ENCODE measurements around the gene DNAJB4.
"Not testable (repeated sequence)": the region's sequence is repeated elsewhere in the genome, so short reads cannot be mapped to it uniquely, and the experiment has no call there.

Gene DNAJB4

DNA sequence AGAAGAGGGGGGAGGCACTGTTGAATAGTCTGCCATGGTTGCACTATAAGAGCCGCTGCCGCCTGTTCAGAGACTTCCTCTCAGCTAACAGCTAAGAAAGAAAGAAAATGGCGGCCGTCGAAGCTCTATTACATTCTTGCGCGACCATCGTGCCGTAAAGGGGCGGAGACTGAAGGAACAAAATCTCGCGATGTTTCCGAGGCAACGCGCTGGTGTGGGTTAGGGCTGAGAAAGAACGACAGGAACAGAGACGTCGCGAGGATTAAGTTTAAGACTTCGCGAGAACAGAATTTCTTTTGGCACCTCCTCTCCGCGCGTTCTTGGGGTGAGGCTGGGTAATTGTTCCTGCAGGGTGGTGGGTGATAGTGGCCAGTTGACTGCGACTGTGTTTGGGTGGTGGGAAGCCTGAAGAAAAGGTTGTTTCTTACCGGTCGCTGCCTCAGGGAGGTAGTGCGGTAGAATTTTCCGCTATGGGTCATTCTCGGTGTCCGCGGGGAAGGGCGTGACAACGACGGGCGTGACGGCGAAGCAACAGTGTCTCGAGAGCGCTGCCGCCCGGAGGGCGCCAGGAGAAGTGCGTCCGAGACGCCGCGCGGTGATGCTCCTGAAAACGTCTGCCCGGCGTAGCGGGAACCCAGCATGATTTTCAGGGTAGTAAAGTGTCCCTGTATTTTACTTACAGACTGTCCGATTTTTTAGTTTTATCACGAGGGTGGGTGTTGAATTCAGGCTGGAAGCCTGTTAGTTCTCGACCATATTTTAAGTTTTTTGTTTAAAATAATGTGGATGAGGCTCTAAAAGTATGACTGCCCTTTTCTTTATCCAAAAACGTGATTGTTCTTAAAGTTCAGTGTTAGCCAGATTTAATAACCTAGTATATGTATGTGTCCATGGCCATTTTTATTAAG, 25.5 kb upstream of the DNAJB4 start, which contains the start of gene FUBP1:
TSS of gene FUBP1 (minus strand) at position 104 of the 908 bp plus-strand sequence. CDS start at position 36, 68 bp downstream.
- no peak within 1 kb of the TSS for H3K4me3 Mint-ChIP-seq
- H3K27me3 Mint-ChIP-seq (ENCODE audit: low read depth): no peaks in the 10 kb centered on the region
- no peaks in the 10 kb centered on the region for H3K9me3 Mint-ChIP-seq
- no peak within 1 kb of the TSS for H3K27ac Mint-ChIP-seq
- DNase-seq (ENCODE audit: low spot score): peak; percentile 94
- peaks cover 34% of the 10 kb centered on the region for H3K4me1 Mint-ChIP-seq (ENCODE audit: low read depth)
- peaks cover 34% of the 10 kb centered on the region for H3K36me3 Mint-ChIP-seq (ENCODE audit: low read depth)

DNA sequence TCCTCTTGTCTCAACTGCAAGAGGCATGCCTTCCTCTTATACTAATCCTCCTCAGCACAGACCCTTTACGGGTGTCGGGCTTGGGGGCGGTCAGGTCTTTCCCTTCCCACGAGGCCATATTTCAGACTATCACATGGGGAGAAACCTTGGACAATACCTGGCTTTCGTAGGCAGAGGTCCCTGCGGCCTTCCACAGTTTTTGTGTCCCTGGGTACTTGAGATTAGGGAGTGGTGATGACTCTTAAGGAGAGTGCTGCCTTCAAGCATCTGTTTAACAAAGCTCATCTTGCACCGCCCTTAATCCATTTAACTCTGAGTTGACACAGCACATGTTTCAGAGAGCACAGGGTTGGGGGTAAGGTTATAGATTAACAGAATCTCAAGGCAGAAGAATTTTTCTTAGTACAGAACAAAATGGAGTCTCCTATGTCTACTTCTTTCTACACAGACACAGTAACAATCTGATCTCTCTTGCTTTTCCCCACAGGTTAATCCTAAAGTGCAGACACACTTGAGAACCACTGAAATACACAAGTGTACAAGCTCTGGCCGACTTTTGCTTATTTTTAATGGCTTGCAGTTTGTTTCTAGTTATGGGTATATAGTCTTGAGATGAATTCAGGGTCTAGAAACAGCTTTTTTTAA, 21.3 kb upstream of the DNAJB4 start:
- Mint-ChIP-seq H3K36me3 (ENCODE audit: low read depth) (peaks cover 13% of the 10 kb centered on the region), H3K4me1 (ENCODE audit: low read depth) (peaks cover 17% of the 10 kb centered on the region)
- not testable (repeated sequence) for DNase-seq (ENCODE audit: low spot score); H3K9me3 Mint-ChIP-seq; H3K27ac Mint-ChIP-seq; H3K27me3 Mint-ChIP-seq (ENCODE audit: low read depth); H3K4me3 Mint-ChIP-seq

DNA sequence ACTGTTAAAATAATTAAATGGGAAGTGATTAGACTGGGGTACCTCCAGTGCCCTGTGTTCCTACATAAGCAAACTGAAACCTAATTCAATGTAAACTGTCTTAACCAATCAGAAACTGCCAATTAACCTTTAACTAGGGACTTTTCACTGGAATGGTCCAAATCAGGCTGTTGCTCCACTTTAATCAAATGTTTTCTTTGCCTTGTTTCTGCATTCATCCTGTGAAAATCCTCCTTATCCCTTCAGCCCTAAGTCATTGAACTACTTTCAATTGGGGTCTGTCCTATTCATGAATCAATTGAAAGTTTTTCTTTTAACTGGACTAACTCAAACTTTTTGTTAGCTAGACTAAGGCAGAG, 20.8 kb upstream of the DNAJB4 start:
- peaks cover 15% of the 10 kb centered on the region for H3K36me3 Mint-ChIP-seq (ENCODE audit: low read depth)
- no peak overlapping the region for H3K27ac Mint-ChIP-seq
- no peaks in the 10 kb centered on the region for H3K9me3 Mint-ChIP-seq
- no peak overlapping the region for H3K4me3 Mint-ChIP-seq
- no peaks in the 10 kb centered on the region for H3K27me3 Mint-ChIP-seq (ENCODE audit: low read depth)
- H3K4me1 Mint-ChIP-seq (ENCODE audit: low read depth): peaks cover 18% of the 10 kb centered on the region
- no peak for DNase-seq (ENCODE audit: low spot score)

DNA sequence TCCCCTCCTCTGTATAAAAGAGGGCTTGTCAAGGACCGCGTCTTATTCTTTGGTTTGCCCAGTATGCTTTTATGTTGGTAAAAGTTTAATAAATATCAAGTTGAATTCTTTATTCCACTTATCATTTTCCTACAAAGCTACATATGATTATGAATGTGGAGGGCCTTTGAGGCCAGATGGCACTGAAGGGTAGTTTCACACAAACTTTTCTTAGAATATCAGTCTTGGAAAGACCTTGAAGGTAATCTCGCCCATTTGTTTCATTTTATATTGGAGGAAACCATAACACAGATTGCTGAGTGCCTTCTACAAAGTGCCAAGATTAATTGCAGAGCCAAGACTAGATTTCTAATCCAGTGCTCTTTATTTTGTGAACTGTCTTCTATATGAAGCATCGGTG, 20.1 kb upstream of the DNAJB4 start:
- Mint-ChIP-seq H3K4me1 (ENCODE audit: low read depth) (peaks cover 22% of the 10 kb centered on the region), H3K36me3 (ENCODE audit: low read depth) (peaks cover 15% of the 10 kb centered on the region), H3K27ac (no peak overlapping the region), H3K9me3 (no peaks in the 10 kb centered on the region), H3K27me3 (ENCODE audit: low read depth) (no peaks in the 10 kb centered on the region), H3K4me3 (no peak overlapping the region)
- no peak for DNase-seq (ENCODE audit: low spot score)

DNA sequence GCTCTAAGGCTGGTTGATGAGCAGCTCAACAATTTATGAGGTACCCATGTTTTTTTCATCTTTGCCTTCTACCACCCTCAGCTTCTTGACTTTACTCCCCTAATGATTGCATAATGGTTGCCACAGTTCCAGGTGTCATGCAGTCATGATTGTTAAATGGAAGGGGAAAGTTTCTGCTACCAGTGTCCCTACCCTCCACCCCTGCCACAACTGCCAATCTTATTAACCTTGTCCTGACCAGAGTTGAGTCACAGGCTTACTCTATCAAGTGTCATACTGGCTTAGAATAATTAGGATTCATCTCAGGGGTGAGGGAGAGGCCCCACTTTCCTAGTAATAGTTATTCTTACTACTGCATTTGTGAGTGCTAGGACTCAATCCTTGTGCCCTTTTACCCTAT, 17.9 kb upstream of the DNAJB4 start:
- Mint-ChIP-seq H3K27ac (no peak overlapping the region), H3K27me3 (ENCODE audit: low read depth) (no peaks in the 10 kb centered on the region), H3K4me1 (ENCODE audit: low read depth) (peaks cover 18% of the 10 kb centered on the region), H3K36me3 (ENCODE audit: low read depth) (peaks cover 6% of the 10 kb centered on the region), H3K9me3 (no peaks in the 10 kb centered on the region), H3K4me3 (no peak overlapping the region)
- no peak for DNase-seq (ENCODE audit: low spot score)

DNA sequence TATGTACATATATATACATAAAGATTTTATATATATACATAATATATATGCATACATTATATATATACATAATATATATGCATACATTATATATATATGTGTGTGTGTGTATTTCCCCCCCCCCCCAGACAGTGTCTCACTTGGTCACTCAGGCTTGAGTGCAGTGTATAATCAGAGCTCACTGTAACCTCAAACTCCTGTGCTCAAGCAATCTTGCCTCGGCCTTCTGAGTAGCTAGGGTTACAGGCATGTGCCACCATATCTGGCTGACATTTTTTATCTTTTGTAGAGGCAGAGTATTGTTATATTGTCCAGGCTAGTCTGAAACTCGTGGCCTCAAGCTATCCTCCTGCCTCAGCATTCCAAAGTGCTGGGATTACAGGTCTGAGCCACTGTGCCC, 16.8 kb upstream of the DNAJB4 start:
- Mint-ChIP-seq H3K9me3 (no peaks in the 10 kb centered on the region), H3K27me3 (ENCODE audit: low read depth) (no peaks in the 10 kb centered on the region), H3K4me3 (no peak overlapping the region), H3K4me1 (ENCODE audit: low read depth) (peaks cover 18% of the 10 kb centered on the region), H3K36me3 (ENCODE audit: low read depth) (peaks cover 6% of the 10 kb centered on the region), H3K27ac (no peak overlapping the region)
- DNase-seq (ENCODE audit: low spot score): no peak

DNA sequence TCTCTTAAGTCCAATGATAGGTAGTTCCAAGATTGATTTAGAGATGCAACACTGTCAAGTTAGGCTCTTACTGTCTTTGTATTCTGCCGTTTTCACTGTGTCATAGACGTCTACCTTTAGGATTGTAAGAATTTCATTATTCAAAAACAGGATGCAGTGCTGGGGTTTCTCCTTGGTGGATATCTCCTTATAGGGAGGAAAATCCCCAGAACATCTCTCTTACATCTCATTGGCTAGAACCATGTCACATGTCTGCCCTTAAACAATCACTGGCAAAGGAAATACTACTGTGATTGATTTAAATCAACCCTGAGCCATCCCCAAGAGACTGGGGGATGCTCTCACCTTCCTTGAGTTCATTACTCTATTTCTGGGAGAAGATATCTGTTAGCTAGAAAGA, 15.0 kb upstream of the DNAJB4 start:
- no peaks in the 10 kb centered on the region for H3K27me3 Mint-ChIP-seq (ENCODE audit: low read depth)
- no peaks in the 10 kb centered on the region for H3K9me3 Mint-ChIP-seq
- peaks cover 8% of the 10 kb centered on the region for H3K36me3 Mint-ChIP-seq (ENCODE audit: low read depth)
- no peak overlapping the region for H3K27ac Mint-ChIP-seq
- H3K4me3 Mint-ChIP-seq: no peak overlapping the region
- DNase-seq (ENCODE audit: low spot score): no peak
- H3K4me1 Mint-ChIP-seq (ENCODE audit: low read depth): peaks cover 15% of the 10 kb centered on the region

DNA sequence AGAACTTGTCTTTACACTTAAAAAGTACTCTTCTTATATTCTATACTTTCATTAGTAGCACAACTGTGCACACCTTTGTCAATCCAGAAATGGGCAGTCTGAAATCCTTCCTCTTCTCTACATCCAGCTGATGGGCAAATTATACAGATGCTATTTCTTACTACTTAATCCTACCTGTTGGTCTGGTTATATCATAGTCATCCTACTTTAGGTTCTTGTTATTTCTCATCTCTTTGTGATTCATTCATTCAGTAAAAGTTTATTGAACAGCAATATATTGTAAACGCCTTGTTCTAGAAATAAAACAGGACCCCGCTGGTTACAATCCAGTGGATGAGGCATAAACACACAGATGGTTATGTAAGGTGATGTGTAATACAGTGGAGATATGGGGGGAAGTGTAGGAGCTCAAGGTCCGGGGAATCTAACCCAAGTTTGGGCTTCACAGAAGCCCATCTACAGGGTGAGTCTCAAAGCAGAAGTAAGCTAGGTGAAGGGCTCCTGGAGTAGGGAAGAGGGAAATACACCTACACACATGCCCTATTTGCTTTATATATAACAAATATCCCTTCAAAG, 14.0 kb upstream of the DNAJB4 start:
- Mint-ChIP-seq H3K27me3 (ENCODE audit: low read depth) (no peaks in the 10 kb centered on the region), H3K36me3 (ENCODE audit: low read depth) (peaks cover 8% of the 10 kb centered on the region), H3K9me3 (no peaks in the 10 kb centered on the region), H3K27ac (no peak overlapping the region), H3K4me1 (ENCODE audit: low read depth) (peaks cover 14% of the 10 kb centered on the region), H3K4me3 (no peak overlapping the region)
- DNase-seq (ENCODE audit: low spot score): no peak

DNA sequence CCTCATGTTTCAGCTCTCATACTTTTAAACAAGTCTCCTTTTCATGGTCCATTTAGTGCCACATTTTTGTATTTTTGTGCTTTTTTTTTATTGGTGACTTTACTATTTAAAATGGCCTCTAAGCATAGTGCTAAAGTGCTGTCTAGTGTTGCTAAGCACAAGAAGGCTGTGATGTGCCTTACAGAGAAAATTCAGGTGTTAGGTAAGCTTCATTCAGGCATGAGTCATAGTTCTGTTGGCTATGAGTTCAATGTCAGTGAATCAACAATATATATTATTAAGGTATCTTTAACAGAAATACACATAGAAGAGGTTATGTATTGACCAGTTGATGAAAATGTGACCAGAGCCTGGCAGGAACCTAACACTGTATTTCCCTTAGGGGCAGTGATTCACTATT, 13.1 kb upstream of the DNAJB4 start:
- Mint-ChIP-seq H3K27me3 (ENCODE audit: low read depth) (no peaks in the 10 kb centered on the region), H3K9me3 (no peaks in the 10 kb centered on the region), H3K4me1 (ENCODE audit: low read depth) (peaks cover 14% of the 10 kb centered on the region), H3K27ac (no peak overlapping the region), H3K36me3 (ENCODE audit: low read depth) (peaks cover 8% of the 10 kb centered on the region), H3K4me3 (no peak overlapping the region)
- DNase-seq (ENCODE audit: low spot score): no peak

DNA sequence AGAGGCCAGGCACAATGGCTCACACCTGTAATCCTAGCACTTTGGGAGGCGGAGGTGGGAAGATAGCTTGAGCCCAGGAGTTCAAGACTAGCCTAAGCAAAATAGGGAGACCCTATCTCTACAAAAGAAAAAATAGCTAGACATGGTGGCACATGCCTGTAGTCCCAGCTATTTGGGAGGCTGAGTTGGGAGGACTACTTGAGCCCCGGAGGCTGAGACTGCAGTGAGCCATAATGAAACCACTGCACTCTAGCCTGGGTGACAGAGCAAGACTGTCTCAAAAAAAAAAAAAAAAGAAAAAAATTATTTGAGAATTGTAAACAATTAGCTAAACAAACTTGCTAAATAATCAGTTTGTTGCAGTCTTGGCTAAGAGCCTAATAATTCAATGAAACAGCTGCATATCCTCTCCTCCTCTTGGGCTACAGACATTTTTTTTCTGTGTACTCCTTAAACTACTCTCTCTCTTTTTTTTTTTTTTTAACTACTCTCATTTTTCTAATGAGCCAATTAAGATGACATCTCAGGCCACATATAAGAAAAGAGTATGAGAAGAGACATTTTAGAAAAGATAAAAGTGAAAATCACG, 10.5 kb upstream of the DNAJB4 start:
- peaks cover 12% of the 10 kb centered on the region for H3K4me1 Mint-ChIP-seq (ENCODE audit: low read depth)
- H3K36me3 Mint-ChIP-seq (ENCODE audit: low read depth): peaks cover 12% of the 10 kb centered on the region
- H3K9me3 Mint-ChIP-seq: no peaks in the 10 kb centered on the region
- no peak for DNase-seq (ENCODE audit: low spot score)
- no peaks in the 10 kb centered on the region for H3K27me3 Mint-ChIP-seq (ENCODE audit: low read depth)
- no peak overlapping the region for H3K4me3 Mint-ChIP-seq
- H3K27ac Mint-ChIP-seq: no peak overlapping the region

DNA sequence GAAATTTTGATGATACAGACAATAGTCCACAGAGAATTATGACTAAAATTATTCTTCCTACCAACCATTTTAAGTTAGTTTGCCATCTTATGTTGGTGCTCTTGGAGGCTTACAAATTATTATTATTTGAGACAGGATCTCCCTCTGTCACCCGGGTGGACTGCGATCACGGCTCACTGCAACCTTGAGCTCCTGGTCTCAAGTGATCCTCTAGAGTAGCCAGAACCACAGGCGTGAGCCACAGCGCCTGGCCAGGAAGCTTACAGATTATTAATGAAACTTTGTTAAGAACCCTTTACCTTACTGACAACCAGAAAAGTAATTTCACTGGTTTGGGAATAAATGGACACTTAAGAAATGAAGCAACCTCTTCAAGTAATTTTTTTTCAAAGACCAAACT, 8.0 kb upstream of the DNAJB4 start:
- H3K9me3 Mint-ChIP-seq: no peaks in the 10 kb centered on the region
- H3K27ac Mint-ChIP-seq: no peak overlapping the region
- no peaks in the 10 kb centered on the region for H3K27me3 Mint-ChIP-seq (ENCODE audit: low read depth)
- H3K4me1 Mint-ChIP-seq (ENCODE audit: low read depth): peaks cover 4% of the 10 kb centered on the region
- no peak for DNase-seq (ENCODE audit: low spot score)
- peaks cover 12% of the 10 kb centered on the region for H3K36me3 Mint-ChIP-seq (ENCODE audit: low read depth)
- no peak overlapping the region for H3K4me3 Mint-ChIP-seq

DNA sequence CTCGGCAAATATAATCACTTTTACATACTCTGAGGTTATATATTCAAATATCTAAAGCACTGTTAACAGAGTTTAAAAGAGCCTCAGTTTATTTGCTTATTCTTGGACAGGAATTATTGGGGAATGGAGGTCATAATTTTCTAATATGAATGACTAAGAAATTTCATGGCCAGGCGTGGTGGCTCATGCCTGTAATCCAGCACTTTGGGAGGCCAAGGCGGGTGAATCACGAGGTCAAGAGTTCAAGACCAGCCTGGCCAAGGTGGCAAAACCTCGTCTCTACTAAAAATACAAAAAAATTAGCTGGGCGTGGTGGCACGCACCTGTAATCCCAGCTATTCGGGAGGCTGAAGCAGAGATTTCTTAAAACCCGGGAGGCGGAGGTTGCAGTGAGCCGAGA, 4.2 kb upstream of the DNAJB4 start:
- H3K4me1 Mint-ChIP-seq (ENCODE audit: low read depth): peaks cover 24% of the 10 kb centered on the region
- H3K27ac Mint-ChIP-seq; H3K27me3 Mint-ChIP-seq (ENCODE audit: low read depth); H3K4me3 Mint-ChIP-seq; H3K9me3 Mint-ChIP-seq; H3K36me3 Mint-ChIP-seq (ENCODE audit: low read depth); DNase-seq (ENCODE audit: low spot score): not testable (repeated sequence)

DNA sequence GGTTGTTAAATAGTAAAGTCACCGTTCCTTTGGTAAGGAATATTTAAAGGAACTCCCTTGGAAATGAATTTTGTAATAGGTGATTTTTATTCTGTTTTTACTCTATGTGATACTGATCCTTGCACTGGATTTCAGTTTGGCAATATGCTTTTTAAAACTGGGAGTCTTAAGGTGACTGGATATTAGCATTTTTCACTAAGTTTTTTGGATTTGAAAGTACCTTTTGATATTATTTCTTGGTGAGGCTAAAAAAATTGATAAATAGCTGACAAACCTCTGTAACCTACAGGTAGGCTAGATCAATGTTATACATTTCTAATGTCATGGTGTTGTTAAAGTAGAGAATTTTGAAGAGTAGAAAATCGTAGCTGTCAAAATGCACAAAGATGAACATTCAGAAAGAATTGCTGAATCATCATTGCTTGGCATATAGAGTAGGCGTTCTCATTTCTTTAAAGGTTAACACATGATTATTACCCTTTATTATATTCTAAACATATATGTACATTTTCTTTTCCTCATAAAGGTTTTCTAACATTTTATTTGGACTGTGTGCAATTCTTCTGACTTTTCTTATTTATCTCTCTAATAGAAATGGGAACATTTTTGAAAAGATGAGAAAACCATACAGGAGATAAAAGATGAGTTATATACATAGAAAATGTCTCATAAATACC, 1.5 kb upstream of the DNAJB4 start:
- Mint-ChIP-seq H3K36me3 (ENCODE audit: low read depth) (no peaks in the 10 kb centered on the region), H3K4me1 (ENCODE audit: low read depth) (peaks cover 35% of the 10 kb centered on the region), H3K9me3 (no peaks in the 10 kb centered on the region), H3K27me3 (ENCODE audit: low read depth) (peaks cover 3% of the 10 kb centered on the region), H3K4me3 (peak overlapping the region; percentile 36), H3K27ac (peak overlapping the region; percentile 62)
- no peak for DNase-seq (ENCODE audit: low spot score)
